ENCODE measurements around the gene ADIPOQ.
"Not testable (repeated sequence)": the region's sequence is repeated elsewhere in the genome, so short reads cannot be mapped to it uniquely, and the experiment has no call there.

ADIPOQ gene

DNA sequence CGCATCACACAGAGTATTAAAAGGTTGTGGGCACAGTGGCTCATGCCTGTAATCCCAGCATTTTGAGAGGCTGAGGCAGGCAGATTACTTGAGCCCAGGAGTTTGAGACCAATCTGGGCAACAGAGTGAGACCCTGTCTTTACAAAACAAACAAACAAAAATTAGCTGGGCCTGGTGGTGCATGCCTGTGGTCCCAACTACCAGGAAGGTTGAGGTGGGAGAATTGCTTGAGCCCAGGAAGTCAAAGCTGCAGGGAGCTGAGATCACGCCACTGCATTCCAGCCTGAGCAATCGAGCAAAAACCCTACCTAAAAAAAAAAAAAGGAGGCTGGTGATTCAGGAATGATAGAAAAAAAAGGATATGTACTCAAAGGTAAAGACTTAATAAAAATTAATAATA, 59.6 kb downstream of the ADIPOQ start:
- TF ChIP-seq SPI1 (IDR thresholded peaks at IDR 0.05; ENCODE audit: borderline replicate concordance, low read depth) = no peak
- TF ChIP-seq, protein P1, sequence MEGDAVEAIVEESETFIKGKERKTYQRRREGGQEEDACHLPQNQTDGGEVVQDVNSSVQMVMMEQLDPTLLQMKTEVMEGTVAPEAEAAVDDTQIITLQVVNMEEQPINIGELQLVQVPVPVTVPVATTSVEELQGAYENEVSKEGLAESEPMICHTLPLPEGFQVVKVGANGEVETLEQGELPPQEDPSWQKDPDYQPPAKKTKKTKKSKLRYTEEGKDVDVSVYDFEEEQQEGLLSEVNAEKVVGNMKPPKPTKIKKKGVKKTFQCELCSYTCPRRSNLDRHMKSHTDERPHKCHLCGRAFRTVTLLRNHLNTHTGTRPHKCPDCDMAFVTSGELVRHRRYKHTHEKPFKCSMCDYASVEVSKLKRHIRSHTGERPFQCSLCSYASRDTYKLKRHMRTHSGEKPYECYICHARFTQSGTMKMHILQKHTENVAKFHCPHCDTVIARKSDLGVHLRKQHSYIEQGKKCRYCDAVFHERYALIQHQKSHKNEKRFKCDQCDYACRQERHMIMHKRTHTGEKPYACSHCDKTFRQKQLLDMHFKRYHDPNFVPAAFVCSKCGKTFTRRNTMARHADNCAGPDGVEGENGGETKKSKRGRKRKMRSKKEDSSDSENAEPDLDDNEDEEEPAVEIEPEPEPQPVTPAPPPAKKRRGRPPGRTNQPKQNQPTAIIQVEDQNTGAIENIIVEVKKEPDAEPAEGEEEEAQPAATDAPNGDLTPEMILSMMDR (IDR thresholded peaks at IDR 0.05; ENCODE audit: insufficient read depth, low read length) = no peak
- TF ChIP-seq POLR2AphosphoS5 (IDR thresholded peaks at IDR 0.05; ENCODE audit: low read depth) = no peak
- TF ChIP-seq, protein P2, sequence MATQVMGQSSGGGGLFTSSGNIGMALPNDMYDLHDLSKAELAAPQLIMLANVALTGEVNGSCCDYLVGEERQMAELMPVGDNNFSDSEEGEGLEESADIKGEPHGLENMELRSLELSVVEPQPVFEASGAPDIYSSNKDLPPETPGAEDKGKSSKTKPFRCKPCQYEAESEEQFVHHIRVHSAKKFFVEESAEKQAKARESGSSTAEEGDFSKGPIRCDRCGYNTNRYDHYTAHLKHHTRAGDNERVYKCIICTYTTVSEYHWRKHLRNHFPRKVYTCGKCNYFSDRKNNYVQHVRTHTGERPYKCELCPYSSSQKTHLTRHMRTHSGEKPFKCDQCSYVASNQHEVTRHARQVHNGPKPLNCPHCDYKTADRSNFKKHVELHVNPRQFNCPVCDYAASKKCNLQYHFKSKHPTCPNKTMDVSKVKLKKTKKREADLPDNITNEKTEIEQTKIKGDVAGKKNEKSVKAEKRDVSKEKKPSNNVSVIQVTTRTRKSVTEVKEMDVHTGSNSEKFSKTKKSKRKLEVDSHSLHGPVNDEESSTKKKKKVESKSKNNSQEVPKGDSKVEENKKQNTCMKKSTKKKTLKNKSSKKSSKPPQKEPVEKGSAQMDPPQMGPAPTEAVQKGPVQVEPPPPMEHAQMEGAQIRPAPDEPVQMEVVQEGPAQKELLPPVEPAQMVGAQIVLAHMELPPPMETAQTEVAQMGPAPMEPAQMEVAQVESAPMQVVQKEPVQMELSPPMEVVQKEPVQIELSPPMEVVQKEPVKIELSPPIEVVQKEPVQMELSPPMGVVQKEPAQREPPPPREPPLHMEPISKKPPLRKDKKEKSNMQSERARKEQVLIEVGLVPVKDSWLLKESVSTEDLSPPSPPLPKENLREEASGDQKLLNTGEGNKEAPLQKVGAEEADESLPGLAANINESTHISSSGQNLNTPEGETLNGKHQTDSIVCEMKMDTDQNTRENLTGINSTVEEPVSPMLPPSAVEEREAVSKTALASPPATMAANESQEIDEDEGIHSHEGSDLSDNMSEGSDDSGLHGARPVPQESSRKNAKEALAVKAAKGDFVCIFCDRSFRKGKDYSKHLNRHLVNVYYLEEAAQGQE (IDR thresholded peaks at IDR 0.05; ENCODE audit: insufficient replicate concordance, low read depth) = no peak
- no peak for TF ChIP-seq GABPA (IDR thresholded peaks at IDR 0.05; ENCODE audit: low read depth)
- no peaks in the 10 kb centered on the region for H3K27me3 ChIP-seq (ENCODE audit: insufficient read depth, poor library complexity, severe bottlenecking)
- DNase-seq (ENCODE audit: low read depth in 1 of 2, low spot score in 1 of 2) = no peak
- H3K4me3 ChIP-seq (replicated peaks; ENCODE audit: insufficient read depth, low read length) = no peak overlapping the region
- H3K27ac ChIP-seq (replicated peaks) = no peak overlapping the region

DNA sequence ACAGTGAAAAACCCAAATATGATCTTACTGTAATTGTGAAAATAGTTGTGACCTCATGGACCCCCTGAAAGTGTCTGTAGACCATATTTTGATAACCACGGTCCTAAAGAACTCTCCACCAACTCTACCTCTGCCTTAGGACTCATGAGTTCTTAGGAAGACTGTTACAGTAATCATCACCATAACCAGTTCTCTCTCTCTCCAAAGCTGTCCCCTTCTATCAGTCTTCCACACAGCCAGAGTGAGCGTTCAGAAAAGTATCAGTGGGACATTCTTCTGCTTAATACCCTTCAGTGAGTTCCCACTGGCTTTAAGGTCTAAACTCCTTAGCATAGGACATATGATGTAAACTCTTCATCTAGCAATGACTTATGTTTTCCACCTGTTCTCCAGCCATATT, 60.2 kb downstream of the ADIPOQ start:
- H3K27ac ChIP-seq (replicated peaks) = no peak overlapping the region
- H3K27me3 ChIP-seq (ENCODE audit: insufficient read depth, poor library complexity, severe bottlenecking) = no peaks in the 10 kb centered on the region
- H3K4me3 ChIP-seq (replicated peaks; ENCODE audit: insufficient read depth, low read length) = no peak overlapping the region
- DNase-seq (ENCODE audit: low read depth in 1 of 2, low spot score in 1 of 2) = no peak
- TF ChIP-seq GABPA (IDR thresholded peaks at IDR 0.05; ENCODE audit: low read depth) (no peak), POLR2AphosphoS5 (IDR thresholded peaks at IDR 0.05; ENCODE audit: low read depth) (no peak), SPI1 (IDR thresholded peaks at IDR 0.05; ENCODE audit: borderline replicate concordance, low read depth) (no peak)
- TF ChIP-seq, protein P2 (IDR thresholded peaks at IDR 0.05; ENCODE audit: insufficient replicate concordance, low read depth) = no peak
- TF ChIP-seq, protein P1 (IDR thresholded peaks at IDR 0.05; ENCODE audit: insufficient read depth, low read length) = no peak

DNA sequence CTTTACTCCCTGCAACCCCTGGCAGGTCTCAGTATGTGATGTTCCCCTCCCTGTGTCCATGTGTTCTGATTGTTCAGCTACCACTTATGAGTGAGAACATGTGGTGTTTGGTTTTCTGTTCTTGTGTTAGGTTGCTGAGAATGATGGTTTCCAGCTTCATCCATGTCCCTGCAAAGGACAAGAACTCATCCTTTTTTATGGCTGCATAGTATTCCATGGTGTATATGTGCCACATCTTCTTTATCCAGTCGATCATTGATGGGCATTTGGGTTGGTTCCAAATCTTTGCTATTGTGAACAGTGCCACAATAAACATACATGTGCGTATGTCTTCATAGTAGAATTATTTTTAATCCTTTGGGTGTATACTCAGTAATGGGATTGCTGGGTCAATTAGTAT, 61.2 kb downstream of the ADIPOQ start:
- not testable (repeated sequence) for H3K27me3 ChIP-seq (ENCODE audit: insufficient read depth, poor library complexity, severe bottlenecking); DNase-seq (ENCODE audit: low read depth in 1 of 2, low spot score in 1 of 2); H3K27ac ChIP-seq (replicated peaks); H3K4me3 ChIP-seq (replicated peaks; ENCODE audit: insufficient read depth, low read length)

DNA sequence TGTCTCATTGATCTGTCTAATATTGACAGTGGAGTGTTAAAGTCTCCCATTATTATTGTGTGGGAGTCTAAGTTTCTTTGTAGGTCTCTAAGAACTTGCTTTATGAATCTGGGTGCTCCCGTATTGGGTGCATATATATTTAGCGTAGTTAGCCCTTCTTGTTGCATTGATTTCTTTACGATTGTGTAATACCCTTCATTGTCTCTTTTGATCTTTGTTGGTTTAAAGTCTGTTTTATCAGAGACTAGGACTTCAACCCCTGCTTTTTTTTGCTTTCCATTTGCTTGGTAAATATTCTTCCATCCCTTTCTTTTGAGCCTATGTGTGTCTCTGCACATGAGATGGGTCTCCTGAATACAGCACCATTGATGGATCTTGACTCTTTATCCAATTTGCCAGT, 64.6 kb downstream of the ADIPOQ start:
- H3K27ac ChIP-seq (replicated peaks); H3K27me3 ChIP-seq (ENCODE audit: insufficient read depth, poor library complexity, severe bottlenecking); H3K4me3 ChIP-seq (replicated peaks; ENCODE audit: insufficient read depth, low read length); DNase-seq (ENCODE audit: low read depth in 1 of 2, low spot score in 1 of 2): not testable (repeated sequence)

All from HL-60 (cell line).